SK-N-MC (cell line): ENCODE results near the gene SPHK1.

Experiments used
- FOXP2 ChIP-seq: optimal IDR thresholded peaks from 2 replicates; pipeline ENCODE3; 2011; ENCODE audit warnings: mild to moderate bottlenecking, moderate library complexity; ENCODE audit not compliant: insufficient read depth; ENCODE audit errors: extremely low read length, control extremely low read depth
- POLR2AphosphoS5 ChIP-seq: IDR thresholded peaks from 2 replicates; pipeline ENCODE4 v1.6.1; 2012; ENCODE audit warnings: mild to moderate bottlenecking, low read depth, low read length, borderline replicate concordance

DNA sequence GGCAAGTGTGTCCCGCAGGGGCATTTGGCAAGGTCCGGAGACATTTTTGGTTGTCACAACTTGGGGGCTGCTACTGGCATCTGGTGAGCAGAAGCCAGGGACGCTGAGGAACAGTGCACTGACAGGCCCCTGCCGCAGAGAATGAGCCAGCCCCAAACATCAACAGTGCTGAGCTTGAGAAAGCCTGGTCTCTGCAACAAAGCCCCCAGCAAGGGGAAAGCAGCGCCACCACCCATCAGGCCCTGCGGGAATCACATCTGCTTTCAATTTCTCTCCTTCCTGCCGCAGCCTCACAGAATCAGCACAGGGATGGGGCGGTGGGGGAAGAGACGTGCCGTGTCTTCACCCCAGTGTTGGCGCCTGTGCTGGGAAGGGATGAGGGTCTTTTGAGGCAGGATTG is 15.9 kb upstream of the SPHK1 start:
- TF ChIP-seq FOXP2 (peak; percentile 87), POLR2AphosphoS5 (peak; percentile 75)
